Sigmoid colon (tissue), 7 donors: ENCODE measurements around the gene WNK2. TPM values are rescaled to one million over a fixed set of nuclear protein-coding genes. Genes with fewer than 3 reads are reported as not detected.

Source experiments
- DNase-seq: peaks from one replicate; pipeline ENCODE4 v3.0.0-alpha.2; 2019
- H3K27ac ChIP-seq, 4 donors: fragments of 200-600 bp; sonication (generic); one replicate each; pipeline ENCODE4 v1.5.1; 2016 to 2019; ENCODE audit warnings: mild to moderate bottlenecking in 1 of 4
- H3K27me3 ChIP-seq, 3 donors: fragments of 200-600 bp; sonication (generic); one replicate each; pipeline ENCODE4 v1.5.1; 2019; ENCODE audit warnings: mild to moderate bottlenecking in 1 of 3
- H3K36me3 ChIP-seq, 4 donors: fragments of 200-600 bp; sonication (generic); one replicate each; pipeline ENCODE4 v1.5.1; 2016 to 2019
- H3K4me1 ChIP-seq, 4 donors: fragments of 200-600 bp; sonication (generic); one replicate each; pipeline ENCODE4 v1.5.1; 2017 to 2019
- H3K4me3 ChIP-seq, 4 donors: fragments of 200-600 bp; sonication (generic); one replicate each; pipeline ENCODE4 v1.5.1; 2017 to 2019; ENCODE audit warnings: mild to moderate bottlenecking in 2 of 4, moderate library complexity in 1 of 4
- H3K9me3 ChIP-seq, 4 donors: fragments of 200-600 bp in 3 of 4; sonication (generic) in 3 of 4; one replicate each; pipeline versions ENCODE4 v1.5.1 to v1.6.1; 2013 to 2019
- EP300 ChIP-seq, 4 donors: sonication (generic); formaldehyde crosslinking; IDR thresholded peaks; one replicate each; pipeline ENCODE4 v1.6.1; 2017; ENCODE audit warnings: antibody characterized with exemption in 4 of 4
- POLR2A ChIP-seq, 2 donors: fragments of 450-650 bp; IDR thresholded peaks; one replicate each; pipeline ENCODE4 v1.6.1; 2016; ENCODE audit warnings: antibody characterized with exemption in 2 of 2, mild to moderate bottlenecking in 2 of 2, moderate library complexity in 2 of 2
- POLR2AphosphoS5 ChIP-seq, 4 donors: sonication (generic); formaldehyde crosslinking; IDR thresholded peaks; one replicate each; pipeline ENCODE4 v1.6.1; 2017; ENCODE audit warnings: antibody characterized with exemption in 4 of 4
- WGBS, 2 donors: extraction: QIAGEN DNeasy Blood & Tissue Kit; methylation state at CpG; one replicate each; pipeline ENCODE4 v1.1.7; 2013; 5-methylcytosine and 5-hydroxymethylcytosine counted together
- intact Hi-C: fragments of 100-400 bp; cut with DNase I; formaldehyde crosslinking; loops from one replicate; pipeline ENCODE4 v1.15.1; 2023
- polyA plus RNA-seq, 3 donors: library from polyadenylated mRNA; stranded (reverse); fragments of 200-250 nt; gene quantifications; one replicate each; pipeline ENCODE4 v1.2.3, GENCODE V29; 2013
- total RNA-seq, 4 donors: library from RNA; depleted of rRNA; stranded (reverse); fragments of >200 nt; gene quantifications; one replicate each; pipeline ENCODE4 v1.1.0, GENCODE V29; 2016
- TF ChIP-seq, protein P1 (sequence below), 4 experiments: fragments of 450-650 bp in 3 of 4; fragments of 200-600 bp in 1 of 4; IDR thresholded peaks; one replicate each; pipeline ENCODE4 v1.5.1; 2016 to 2019; ENCODE audit warnings: antibody characterized with exemption in 4 of 4, mild to moderate bottlenecking in 3 of 4, moderate library complexity in 2 of 4
- donor health status: healthy with polysubstance abuse.
- donor health status: Bipolar disorder and iron deficiency.
- donor health status: healthy.

WNK2 gene
- total and polyA plus RNA-seq, 7 donors: 12.6 to 95.8 (median 20.0) TPM

DNA sequence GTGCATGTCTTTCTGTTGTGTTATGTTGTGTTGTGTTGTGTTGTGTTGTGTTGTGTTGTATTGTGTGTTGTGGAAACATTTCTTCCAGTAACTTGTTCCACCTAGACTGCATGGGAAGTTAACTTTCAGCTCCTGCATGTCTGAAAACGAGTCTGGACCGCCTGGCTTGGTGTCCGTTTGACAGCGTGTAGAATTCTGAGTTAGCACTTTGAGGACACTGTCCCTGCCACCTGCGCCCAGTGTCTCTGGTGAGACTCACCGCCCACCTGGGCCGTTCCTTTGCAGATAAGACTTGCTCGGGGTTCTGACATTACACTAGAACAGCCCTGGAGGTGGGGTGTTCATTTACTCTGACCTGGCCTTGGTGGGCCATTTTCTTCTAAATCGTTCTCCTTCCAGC lies 42.0 kb downstream of the WNK2 start:
- Histone ChIP-seq H3K27me3 (no peaks in the 10 kb centered on the region), H3K9me3 (no peaks in the 10 kb centered on the region), H3K4me3 (no peak overlapping the region), H3K27ac (peak overlapping the region in 3 of 4 donors; percentile 5 to 13 (median 6)), H3K4me1 (peaks cover 0 to 62% (median 56%) of the 10 kb centered on the region in 4 donors), H3K36me3 (peaks cover 0 to 2% (median 0%) of the 10 kb centered on the region in 4 donors)
- WGBS, 2 donors: 31 to 76% methylated on average over 9 of the region's 9 CpGs
- TF ChIP-seq EP300 (IDR thresholded peaks at IDR 0.05) (no peak), POLR2AphosphoS5 (IDR thresholded peaks at IDR 0.05) (no peak), POLR2A (IDR thresholded peaks at IDR 0.05) (no peak)
- TF ChIP-seq, protein P1, sequence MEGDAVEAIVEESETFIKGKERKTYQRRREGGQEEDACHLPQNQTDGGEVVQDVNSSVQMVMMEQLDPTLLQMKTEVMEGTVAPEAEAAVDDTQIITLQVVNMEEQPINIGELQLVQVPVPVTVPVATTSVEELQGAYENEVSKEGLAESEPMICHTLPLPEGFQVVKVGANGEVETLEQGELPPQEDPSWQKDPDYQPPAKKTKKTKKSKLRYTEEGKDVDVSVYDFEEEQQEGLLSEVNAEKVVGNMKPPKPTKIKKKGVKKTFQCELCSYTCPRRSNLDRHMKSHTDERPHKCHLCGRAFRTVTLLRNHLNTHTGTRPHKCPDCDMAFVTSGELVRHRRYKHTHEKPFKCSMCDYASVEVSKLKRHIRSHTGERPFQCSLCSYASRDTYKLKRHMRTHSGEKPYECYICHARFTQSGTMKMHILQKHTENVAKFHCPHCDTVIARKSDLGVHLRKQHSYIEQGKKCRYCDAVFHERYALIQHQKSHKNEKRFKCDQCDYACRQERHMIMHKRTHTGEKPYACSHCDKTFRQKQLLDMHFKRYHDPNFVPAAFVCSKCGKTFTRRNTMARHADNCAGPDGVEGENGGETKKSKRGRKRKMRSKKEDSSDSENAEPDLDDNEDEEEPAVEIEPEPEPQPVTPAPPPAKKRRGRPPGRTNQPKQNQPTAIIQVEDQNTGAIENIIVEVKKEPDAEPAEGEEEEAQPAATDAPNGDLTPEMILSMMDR (IDR thresholded peaks at IDR 0.05): no peak
- intact Hi-C loops: no loop called here
- no peak for DNase-seq

GRCh38 chr9:93226819-93227218 lies 42.9 kb downstream of the WNK2 start:
- intact Hi-C loops: no loop called here
- Histone ChIP-seq H3K4me1 (peaks cover 0 to 66% (median 62%) of the 10 kb centered on the region in 4 donors), H3K27ac (no peak overlapping the region), H3K4me3 (no peak overlapping the region), H3K36me3 (peaks cover 0 to 5% (median 0%) of the 10 kb centered on the region in 4 donors), H3K9me3 (no peaks in the 10 kb centered on the region), H3K27me3 (no peaks in the 10 kb centered on the region)
- 18 to 73% methylated on average over 5 of the region's 5 CpGs for WGBS, 2 donors
- TF ChIP-seq POLR2AphosphoS5 (IDR thresholded peaks at IDR 0.05): peak in 1 of 4 donors; percentile 20
- TF ChIP-seq, protein P1 (IDR thresholded peaks at IDR 0.05): no peak
- no peak for DNase-seq

- H3K27ac ChIP-seq: no peak overlapping the region
- peaks cover 0 to 64% (median 58%) of the 10 kb centered on the region in 4 donors for H3K4me1 ChIP-seq
- WGBS, 2 donors: 31 to 78% methylated on average over 7 of the region's 7 CpGs
- H3K9me3 ChIP-seq: no peaks in the 10 kb centered on the region
- H3K4me3 ChIP-seq: no peak overlapping the region
- DNase-seq: no peak
- H3K27me3 ChIP-seq: no peaks in the 10 kb centered on the region
- H3K36me3 ChIP-seq: peaks cover 0 to 5% (median 0%) of the 10 kb centered on the region in 4 donors
- intact Hi-C loops: no loop called here
- TF ChIP-seq POLR2A (IDR thresholded peaks at IDR 0.05): no peak
- TF ChIP-seq POLR2AphosphoS5 (IDR thresholded peaks at IDR 0.05): no peak
- no peak for TF ChIP-seq EP300 (IDR thresholded peaks at IDR 0.05)
- TF ChIP-seq, protein P1 (IDR thresholded peaks at IDR 0.05): no peak
Observed at GRCh38 chr9:93228030-93228429, 44.1 kb downstream of the WNK2 start.

- Histone ChIP-seq H3K27me3 (no peaks in the 10 kb centered on the region), H3K9me3 (no peaks in the 10 kb centered on the region), H3K4me1 (peaks cover 0 to 60% (median 54%) of the 10 kb centered on the region in 4 donors), H3K27ac (no peak overlapping the region), H3K36me3 (peaks cover 0 to 5% (median 0%) of the 10 kb centered on the region in 4 donors), H3K4me3 (no peak overlapping the region)
- intact Hi-C loops: no loop called here
- DNase-seq: no peak
- WGBS, 2 donors: 53 to 78% methylated on average over 8 of the region's 8 CpGs
- TF ChIP-seq EP300 (IDR thresholded peaks at IDR 0.05) (no peak), POLR2A (IDR thresholded peaks at IDR 0.05) (no peak), POLR2AphosphoS5 (IDR thresholded peaks at IDR 0.05) (no peak)
- TF ChIP-seq, protein P1 (IDR thresholded peaks at IDR 0.05): no peak
Observed at GRCh38 chr9:93228453-93228852, 44.5 kb downstream of the WNK2 start.

GRCh38 chr9:93229636-93230035 lies 45.7 kb downstream of the WNK2 start:
- Histone ChIP-seq H3K4me3 (no peak overlapping the region), H3K27ac (no peak overlapping the region), H3K36me3 (peaks cover 0 to 5% (median 0%) of the 10 kb centered on the region in 4 donors), H3K4me1 (peaks cover 0 to 48% (median 42%) of the 10 kb centered on the region in 4 donors), H3K27me3 (no peaks in the 10 kb centered on the region), H3K9me3 (no peaks in the 10 kb centered on the region)
- intact Hi-C loops: no loop called here
- no peak for TF ChIP-seq POLR2A (IDR thresholded peaks at IDR 0.05)
- no peak for TF ChIP-seq EP300 (IDR thresholded peaks at IDR 0.05)
- no peak for TF ChIP-seq POLR2AphosphoS5 (IDR thresholded peaks at IDR 0.05)
- TF ChIP-seq, protein P1 (IDR thresholded peaks at IDR 0.05): no peak
- WGBS, 2 donors: 83 to 91% methylated on average over 14 of the region's 14 CpGs
- no peak for DNase-seq
